ENCODE data around the gene KSR2. TPM values are rescaled to one million over a fixed set of nuclear protein-coding genes. Genes with fewer than 3 reads are reported as not detected.

KSR2 gene
- total and polyA plus RNA-seq, 2 of the 13 experiments (the other 11 are each of a cell fraction or from before 2014, with no cell fraction given) = 0.02 TPM; not detected in 1

- Histone ChIP-seq H3K4me2 (ENCODE audit: low read depth, low read length) (no peak overlapping the region), H3K9me3 (ENCODE audit: low read length) (no peaks in the 10 kb centered on the region), H3K27me3 (ENCODE audit: control insufficient read depth in 1 of 2, insufficient read depth in 2 of 2, low read length in 2 of 2) (no peaks in the 10 kb centered on the region), H3K9ac (ENCODE audit: insufficient read depth, low read depth, low read length) (no peak overlapping the region), H4K20me1 (ENCODE audit: insufficient read depth, low read length) (no peaks in the 10 kb centered on the region), H3K4me3 (replicated peaks in 1 of 3; ENCODE audit: insufficient read depth in 1 of 3, low read depth in 2 of 3, low read length in 3 of 3) (no peak overlapping the region), H3K36me3 (replicated peaks in 1 of 2; ENCODE audit: control insufficient read depth in 1 of 2, insufficient read depth in 2 of 2, low read length in 2 of 2) (no peaks in the 10 kb centered on the region), H2AFZ (ENCODE audit: low read length) (no peak overlapping the region), H3K4me1 (ENCODE audit: insufficient read depth, low read length) (no peaks in the 10 kb centered on the region), H3K79me2 (ENCODE audit: insufficient read depth, low read length) (no peaks in the 10 kb centered on the region), H3K27ac (ENCODE audit: extremely low read length, insufficient read depth, low read length) (no peak overlapping the region)
- no peak for DNase-seq (ENCODE audit: low spot score)
- CTCF ChIA-PET (ENCODE audit: low intra/inter-chr PET ratio, low total read pairs) = no interaction called here
- intact Hi-C loops (cut with micrococcal nuclease; ENCODE audit: unreplicated experiment) = no loop called here
- no peak for FAIRE-seq
- ATAC-seq = no peak
- no TSS peak for BruUV-seq (replicated peaks)
- POLR2A ChIA-PET = no interaction called here
- in situ Hi-C loops (cut with HindIII; ENCODE audit: extremely low pct_ligation_motif_present, low pct_unique_long_range_greater_than_20kb) = no loop called here
- WGBS (ENCODE audit: low lambda C conversion rate) = 4% methylated on average over 1 of the region's 1 CpG
- TF ChIP-seq POLR2A (IDR thresholded peaks at IDR 0.05; ENCODE audit: insufficient read depth in 1 of 2, low read depth in 2 of 2, low read length in 2 of 2) (no peak), NFAT5 (CRISPR knock-in tag; IDR thresholded peaks at IDR 0.05) (no peak), RARG (CRISPR knock-in tag; IDR thresholded peaks at IDR 0.05; ENCODE audit: low read depth) (no peak), ZNF589 (CRISPR knock-in tag; conservative IDR thresholded peaks at IDR 0.05) (no peak), SOX5 (CRISPR knock-in tag; IDR thresholded peaks at IDR 0.05; ENCODE audit: borderline replicate concordance) (no peak), ZNF609 (CRISPR knock-in tag; IDR thresholded peaks at IDR 0.05; ENCODE audit: borderline replicate concordance) (no peak), NPAS2 (CRISPR knock-in tag; IDR thresholded peaks at IDR 0.05; ENCODE audit: borderline replicate concordance) (no peak), MEF2D (CRISPR knock-in tag; IDR thresholded peaks at IDR 0.05) (no peak), XBP1 (CRISPR knock-in tag; IDR thresholded peaks at IDR 0.05) (no peak), PAX8 (CRISPR knock-in tag; IDR thresholded peaks at IDR 0.05; ENCODE audit: borderline replicate concordance) (no peak), ZNF337 (CRISPR knock-in tag; IDR thresholded peaks at IDR 0.05; ENCODE audit: borderline replicate concordance, low read depth) (no peak), ZNF18 (CRISPR knock-in tag; IDR thresholded peaks at IDR 0.05; ENCODE audit: insufficient replicate concordance) (no peak), HDAC2 (CRISPR knock-in tag; IDR thresholded peaks at IDR 0.05) (no peak), SNAPC5 (CRISPR knock-in tag; IDR thresholded peaks at IDR 0.05; ENCODE audit: borderline replicate concordance) (no peak)
Measured at GRCh38 chr12:117727301-117727700, 241.5 kb downstream of the KSR2 start.

Data from HepG2 (cell line).